Stimulated activated CD4-positive, alpha-beta T cell treated with anti-CD3 and anti-CD28 coated beads, Interleukin-12 subunit alpha, Interleukin-12 subunit beta, amount 100 ng/mL, for 48 hours (primary cell): ENCODE measurements around the gene SEPTIN1.
"Not testable (repeated sequence)": the region's sequence is repeated elsewhere in the genome, so short reads cannot be mapped to it uniquely, and the experiment has no call there.

Experiments used
- DNase-seq, 3 donors: peaks; one replicate each; pipeline ENCODE4 v3.0.0-alpha.2; 2020; ENCODE audit warnings: low read depth in 2 of 3, low spot score in 1 of 3

The SEPTIN1 gene

GRCh38 chr16:30357715-30358576 lies 24.4 kb downstream of the SEPTIN1 start:
- no peak for DNase-seq

GRCh38 chr16:30357085-30357714 lies 25.2 kb downstream of the SEPTIN1 start:
- no peak for DNase-seq

DNA sequence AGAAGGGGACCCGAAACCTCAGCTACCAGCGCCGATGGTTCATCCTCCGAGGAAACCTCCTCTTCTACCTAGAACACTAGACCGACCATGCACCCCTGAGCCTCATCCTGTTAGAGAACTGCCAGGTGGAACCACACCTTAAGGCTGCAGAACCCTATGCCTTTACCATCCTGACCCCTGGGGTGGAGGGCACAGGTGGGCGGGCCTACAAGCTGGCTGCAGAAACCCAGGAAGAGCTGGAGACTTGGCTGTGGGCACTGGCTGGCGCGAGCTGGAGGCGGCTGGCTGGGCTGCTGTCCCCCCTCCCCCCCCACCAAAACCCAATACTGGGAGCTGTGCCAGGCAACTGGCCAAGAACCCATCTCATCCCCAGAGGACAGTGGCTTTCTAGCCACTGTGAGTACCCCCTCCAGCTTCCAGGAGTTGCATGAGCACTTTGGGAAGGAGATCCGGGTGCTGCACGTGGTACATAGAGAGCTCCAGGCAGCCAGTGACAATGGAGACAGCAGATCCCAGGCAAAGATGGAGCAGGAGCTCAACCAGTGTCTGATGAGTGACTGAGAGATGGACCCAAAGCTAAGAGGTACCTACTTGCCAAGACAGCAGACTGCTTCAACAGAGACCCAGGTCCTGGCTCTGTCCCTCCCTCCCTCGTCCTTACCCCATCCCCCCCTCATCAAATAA lies 25.8 kb downstream of the SEPTIN1 start:
- no peak for DNase-seq

DNA sequence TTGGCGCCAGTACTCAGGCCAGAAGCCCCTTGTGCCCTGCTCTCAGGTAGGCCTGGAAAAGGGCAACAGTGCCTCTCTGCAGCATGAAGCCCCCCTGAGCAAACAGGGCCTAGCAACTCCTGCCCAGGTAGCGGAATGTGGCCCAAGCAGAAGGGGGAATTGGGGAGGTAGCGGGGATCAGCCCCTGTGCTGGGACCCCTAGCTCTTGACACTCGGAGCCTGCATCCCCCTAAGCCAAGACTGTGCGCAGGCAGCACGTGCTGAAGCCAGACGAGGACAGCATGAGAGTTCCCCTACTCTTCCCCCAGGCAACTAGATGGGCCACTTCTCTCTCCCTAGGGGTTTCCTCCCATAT lies 26.4 kb downstream of the SEPTIN1 start:
- no peak for DNase-seq

DNA sequence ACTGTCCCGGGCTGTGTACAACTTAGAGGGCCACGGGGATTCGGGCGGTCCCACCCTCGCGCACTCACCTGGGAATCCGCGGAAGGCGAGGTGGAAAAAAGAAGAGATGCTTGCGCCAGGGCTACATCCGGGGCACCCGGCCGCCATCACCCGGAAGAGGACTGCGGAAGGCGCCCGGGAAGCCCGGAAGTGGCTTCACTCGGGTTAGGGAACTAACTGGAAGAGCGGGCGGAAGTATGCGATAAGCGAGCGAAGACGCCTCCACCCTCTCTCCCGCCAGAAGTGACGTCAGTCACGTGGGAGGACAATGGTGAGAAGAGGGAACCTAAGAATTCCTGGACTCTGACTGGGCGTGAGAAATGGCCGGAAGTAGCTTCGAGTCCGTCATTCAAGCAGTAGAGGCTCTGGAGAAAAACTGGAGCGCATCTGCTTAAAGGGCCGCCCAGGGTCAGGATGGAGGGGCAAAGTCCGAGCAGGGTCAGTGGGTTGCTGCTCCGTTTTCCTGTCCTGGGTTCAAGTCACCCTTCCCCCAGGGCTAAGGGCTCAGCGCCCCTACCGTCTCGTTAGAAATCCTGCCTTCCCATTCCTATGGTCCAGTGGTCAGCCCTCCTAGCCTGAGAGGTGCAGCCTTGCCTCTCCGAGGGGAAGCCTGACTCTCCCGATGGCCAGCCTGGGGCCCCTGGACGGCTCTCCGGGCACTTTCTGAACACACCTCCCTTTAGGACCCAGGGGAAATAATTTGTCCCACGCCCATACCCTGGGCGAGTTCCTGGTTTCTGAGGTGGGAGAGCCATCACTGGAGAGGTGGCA lies 27.0 kb downstream of the SEPTIN1 start, which contains the start of gene CD2BP2:
TSS of gene CD2BP2 (minus strand) at position 165 of the 810 bp plus-strand sequence. CDS start 627 bp downstream, outside the sequence.
- peak; percentile 83 to 89 (median 84) for DNase-seq

GRCh38 chr16:30354423-30355143 lies 27.8 kb downstream of the SEPTIN1 start:
- DNase-seq: no peak

DNA sequence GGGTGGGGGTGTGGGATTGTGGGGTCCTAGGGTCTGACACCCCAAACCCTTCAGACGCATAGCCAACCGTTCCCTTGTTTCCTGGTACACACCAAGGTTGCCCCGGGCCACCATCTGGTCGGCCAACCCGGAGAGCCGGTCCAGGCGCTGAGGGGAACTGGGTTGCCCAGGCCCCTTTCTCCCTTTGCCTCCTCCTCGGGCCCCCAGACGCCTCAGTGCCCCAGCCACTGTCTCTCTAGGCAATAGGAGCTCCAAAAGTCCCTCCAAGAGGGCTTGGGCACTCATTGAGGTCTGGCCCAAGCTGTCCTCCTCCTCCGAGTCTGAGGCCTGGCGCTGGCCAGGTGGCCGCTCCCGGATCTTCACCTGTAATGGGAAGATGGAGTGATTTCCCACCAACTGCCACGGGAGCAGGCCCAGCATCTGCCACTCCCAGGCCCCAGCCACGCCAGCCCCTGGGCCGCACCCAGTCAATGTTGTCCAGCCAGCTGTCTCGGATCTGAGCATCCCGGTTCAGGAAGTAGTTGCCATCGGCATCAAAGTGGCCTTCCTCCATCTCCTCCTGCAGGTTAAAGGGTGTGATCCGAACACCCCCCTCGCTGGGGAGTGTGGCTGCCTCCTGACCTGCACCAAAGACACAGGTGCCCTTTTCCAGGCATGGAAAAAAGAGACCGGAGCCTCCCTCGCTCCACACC lies 28.8 kb downstream of the SEPTIN1 start:
- DNase-seq: no peak

- DNase-seq: no peak
Observed at GRCh38 chr16:30352488-30353401, 29.6 kb downstream of the SEPTIN1 start.

GRCh38 chr16:30351586-30352419 lies 30.6 kb downstream of the SEPTIN1 start:
- DNase-seq: no peak

DNA sequence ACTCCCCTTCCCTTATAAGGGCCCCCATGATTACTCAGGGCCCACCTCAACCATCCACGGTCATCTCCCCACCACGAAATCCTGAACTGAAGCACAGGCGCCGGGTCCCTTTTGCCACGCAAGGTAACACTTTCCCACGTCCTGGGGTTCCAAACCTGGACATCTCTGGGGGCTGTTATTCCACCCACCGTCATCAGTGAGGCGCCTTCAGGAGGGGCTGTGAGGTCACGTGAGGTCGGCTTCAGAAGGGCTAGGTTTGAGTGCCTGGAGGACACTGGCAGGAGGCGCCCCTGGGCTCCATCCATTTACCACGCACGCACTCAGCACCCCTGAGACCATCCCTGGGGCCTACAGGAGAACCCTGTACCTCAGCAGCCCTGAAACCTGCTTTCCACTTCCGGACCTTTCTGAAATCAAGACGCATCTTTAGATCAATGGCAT lies 31.3 kb downstream of the SEPTIN1 start:
- DNase-seq: no peak

DNA sequence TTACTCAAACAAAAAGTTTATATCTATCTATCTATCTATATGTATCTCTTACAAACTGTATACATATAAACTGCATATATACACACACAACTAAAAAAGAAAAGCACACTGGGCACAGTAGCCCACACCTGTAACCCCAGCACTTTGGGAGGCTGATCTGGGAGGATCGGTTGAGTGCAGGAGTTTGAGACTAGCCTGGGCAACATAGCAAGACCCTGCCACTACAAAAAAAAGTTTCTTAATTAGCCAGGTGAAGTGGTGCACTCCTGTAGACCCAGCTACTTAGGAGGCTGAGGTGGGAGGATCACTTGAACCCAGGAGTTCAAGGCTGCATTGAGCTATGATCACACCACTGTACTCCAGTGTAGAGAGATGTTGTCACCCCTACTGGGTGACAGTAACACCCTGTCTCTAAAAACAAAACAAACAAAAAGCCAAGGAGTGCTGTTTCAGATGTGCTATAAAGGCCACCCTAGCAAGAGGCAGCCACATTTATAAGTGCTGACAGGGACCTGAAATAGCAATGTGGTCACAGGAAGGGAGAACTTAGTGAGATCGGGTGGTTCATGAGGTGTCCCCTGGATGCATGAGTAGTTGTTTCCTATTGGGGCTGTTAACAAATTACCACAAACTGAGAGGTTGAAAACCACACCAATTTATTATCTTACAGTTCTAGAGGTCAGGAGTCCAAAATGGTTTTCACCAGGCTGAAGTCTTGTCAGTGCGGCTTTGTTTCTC lies 32.1 kb downstream of the SEPTIN1 start:
- peak in 1 of 3 donors; percentile 34 for DNase-seq

GRCh38 chr16:30349675-30350074 lies 32.7 kb downstream of the SEPTIN1 start:
- no peak for DNase-seq

GRCh38 chr16:30348929-30349328 lies 33.4 kb downstream of the SEPTIN1 start:
- DNase-seq: no peak

DNA sequence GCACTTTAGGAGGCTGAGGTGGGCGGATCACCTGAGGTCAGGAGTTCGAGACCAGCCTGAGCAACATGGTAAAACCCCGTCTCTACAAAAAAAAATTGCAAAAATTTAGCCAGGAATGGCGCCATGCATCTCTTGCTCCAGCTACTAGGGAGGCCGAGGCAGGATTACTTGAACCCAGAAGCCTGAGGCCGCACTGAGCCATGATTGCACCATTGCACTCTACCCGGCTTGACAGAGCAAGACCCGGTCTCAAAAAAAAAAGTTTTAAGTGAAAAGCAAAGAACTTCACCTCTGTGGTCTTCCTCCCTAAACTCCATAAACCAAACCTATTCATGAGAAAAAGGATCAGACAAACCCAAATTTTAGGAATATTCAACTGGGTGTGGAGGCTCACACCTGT lies 34.2 kb downstream of the SEPTIN1 start:
- DNase-seq: no peak

GRCh38 chr16:30346286-30346685 lies 36.1 kb downstream of the SEPTIN1 start:
- DNase-seq: no peak

DNA sequence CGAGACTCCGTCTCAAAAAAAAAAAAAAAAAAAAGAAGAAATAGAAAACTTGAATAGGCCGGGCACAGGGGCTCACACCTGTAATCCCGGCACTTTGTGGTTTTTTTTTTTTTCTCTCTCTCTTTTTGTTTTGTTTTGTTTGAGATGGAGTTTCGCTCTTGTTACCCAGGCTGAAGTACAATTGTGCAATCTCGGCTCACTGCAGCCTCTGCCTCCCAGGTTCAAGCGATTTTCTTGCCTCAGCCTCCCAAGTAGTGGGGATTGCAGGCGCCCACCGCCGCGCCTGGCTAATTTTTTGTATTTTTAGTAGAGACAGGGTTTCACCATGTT lies 38.9 kb downstream of the SEPTIN1 start:
- DNase-seq: not testable (repeated sequence)

DNA sequence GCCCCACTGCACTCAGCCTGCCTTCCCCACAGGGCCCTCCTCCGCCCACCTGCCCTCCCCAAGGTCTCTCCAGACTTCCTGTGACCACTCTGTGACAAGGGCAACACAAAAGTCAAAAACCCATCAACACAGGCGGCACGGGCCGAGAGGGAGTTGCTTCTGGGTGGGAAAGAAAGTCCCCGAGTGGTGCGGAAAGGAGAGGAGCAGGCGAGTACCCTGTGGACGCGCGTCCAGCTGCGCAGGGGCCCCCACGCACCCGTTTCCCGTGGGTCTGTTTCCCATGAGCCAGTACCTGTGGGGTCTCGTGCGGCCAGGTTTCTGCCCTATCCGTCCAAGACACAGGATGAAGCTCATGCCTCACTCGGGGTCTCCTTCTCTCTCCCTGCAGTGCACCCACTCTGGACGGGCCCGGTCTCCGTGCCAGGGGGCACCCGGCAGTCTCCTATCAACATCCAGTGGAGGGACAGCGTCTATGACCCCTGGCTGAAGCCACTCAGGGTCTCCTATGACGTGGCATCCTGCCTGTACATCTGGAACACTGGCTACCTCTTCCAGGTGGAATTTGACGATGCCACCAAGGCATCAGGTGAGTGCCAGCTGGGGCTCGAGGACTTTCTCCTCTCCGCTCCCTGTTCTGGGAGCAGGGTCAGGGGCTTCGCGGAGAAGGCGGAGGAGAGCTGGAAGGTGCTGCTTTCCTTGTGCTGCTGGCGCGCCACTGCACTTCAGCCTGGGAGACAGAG lies 39.4 kb downstream of the SEPTIN1 start:
- no peak for DNase-seq
